ENCODE results near the gene TBC1D3B. TPM values are rescaled to one million over a fixed set of nuclear protein-coding genes. Genes with fewer than 3 reads are reported as not detected.
"Not testable (repeated sequence)": the region's sequence is repeated elsewhere in the genome, so short reads cannot be mapped to it uniquely, and the experiment has no call there.

The TBC1D3B gene
- total RNA-seq, 1 donor from 2014 or later = 2.4 TPM

GRCh38 chr17:36201102-36201501 lies 24.7 kb upstream of the TBC1D3B start:
- not testable (repeated sequence) for DNase-seq (ENCODE audit: low read depth)

- DNase-seq (ENCODE audit: low read depth) = no peak
Measured at GRCh38 chr17:36198831-36199465, 22.5 kb upstream of the TBC1D3B start.

- no peak for DNase-seq (ENCODE audit: low read depth)
Measured at GRCh38 chr17:36197387-36197703, 20.9 kb upstream of the TBC1D3B start.

- DNase-seq (ENCODE audit: low read depth) = no peak
Measured at GRCh38 chr17:36196131-36196486, 19.7 kb upstream of the TBC1D3B start.

GRCh38 chr17:36195434-36196130 lies 19.1 kb upstream of the TBC1D3B start:
- no peak for DNase-seq (ENCODE audit: low read depth)

- DNase-seq (ENCODE audit: low read depth) = not testable (repeated sequence)
Measured at GRCh38 chr17:36194832-36195433, 18.5 kb upstream of the TBC1D3B start.

- DNase-seq (ENCODE audit: low read depth) = not testable (repeated sequence)
Measured at GRCh38 chr17:36194147-36194831, 17.9 kb upstream of the TBC1D3B start.

- no peak for DNase-seq (ENCODE audit: low read depth)
Measured at GRCh38 chr17:36193216-36193775, 16.9 kb upstream of the TBC1D3B start.

GRCh38 chr17:36190549-36191330 lies 14.3 kb upstream of the TBC1D3B start:
- not testable (repeated sequence) for DNase-seq (ENCODE audit: low read depth)

- DNase-seq (ENCODE audit: low read depth) = not testable (repeated sequence)
Measured at GRCh38 chr17:36189993-36190392, 13.6 kb upstream of the TBC1D3B start.

- DNase-seq (ENCODE audit: low read depth) = no peak
Measured at GRCh38 chr17:36188891-36189306, 12.5 kb upstream of the TBC1D3B start.

- not testable (repeated sequence) for DNase-seq (ENCODE audit: low read depth)
Measured at GRCh38 chr17:36187943-36188665, 11.7 kb upstream of the TBC1D3B start.

GRCh38 chr17:36186810-36187763 lies 10.7 kb upstream of the TBC1D3B start:
- DNase-seq (ENCODE audit: low read depth) = not testable (repeated sequence)

- DNase-seq (ENCODE audit: low read depth) = no peak
Measured at GRCh38 chr17:36185416-36185815, 9.0 kb upstream of the TBC1D3B start.

- no peak for DNase-seq (ENCODE audit: low read depth)
Measured at GRCh38 chr17:36184023-36184765, 7.8 kb upstream of the TBC1D3B start.

- DNase-seq (ENCODE audit: low read depth) = peak; percentile 39
Measured at GRCh38 chr17:36183001-36183971, 6.8 kb upstream of the TBC1D3B start.
